ENCODE results near the gene CCN6. TPM values are rescaled to one million over a fixed set of nuclear protein-coding genes. Genes with fewer than 3 reads are reported as not detected.

Gene CCN6
- total RNA-seq, 6 experiments from 2014 or later = not detected

DNA sequence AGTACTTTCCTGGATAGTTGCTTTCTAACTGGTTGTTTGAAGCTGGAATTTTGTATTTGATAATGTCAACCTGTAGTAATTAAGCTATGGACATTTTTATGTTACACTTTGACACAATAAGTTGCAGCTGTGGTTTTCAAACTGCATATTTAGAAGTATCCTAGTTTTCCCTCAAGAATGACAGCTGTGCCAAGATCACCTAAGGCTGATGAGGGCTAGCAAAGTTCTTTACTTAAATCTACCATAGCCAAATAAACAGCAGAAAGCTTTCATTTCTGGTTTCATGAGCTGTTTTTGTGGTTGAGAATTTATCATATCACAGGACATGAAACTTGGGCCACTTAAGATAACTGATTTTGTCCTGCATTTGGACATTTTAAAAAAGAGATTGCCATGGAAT, 64.1 kb downstream of the CCN6 start:
- Mint-ChIP-seq H3K36me3 (ENCODE audit: low read depth) (peaks cover 41% of the 10 kb centered on the region), H3K4me3 (no peak overlapping the region), H3K4me1 (ENCODE audit: low read depth) (peaks cover 23% of the 10 kb centered on the region), H3K27ac (peak overlapping the region; percentile 81), H3K9me3 (no peaks in the 10 kb centered on the region), H3K27me3 (ENCODE audit: insufficient read depth) (no peaks in the 10 kb centered on the region; the same call in 1 of the 2 replicates)
- TF ChIP-seq, protein P1, sequence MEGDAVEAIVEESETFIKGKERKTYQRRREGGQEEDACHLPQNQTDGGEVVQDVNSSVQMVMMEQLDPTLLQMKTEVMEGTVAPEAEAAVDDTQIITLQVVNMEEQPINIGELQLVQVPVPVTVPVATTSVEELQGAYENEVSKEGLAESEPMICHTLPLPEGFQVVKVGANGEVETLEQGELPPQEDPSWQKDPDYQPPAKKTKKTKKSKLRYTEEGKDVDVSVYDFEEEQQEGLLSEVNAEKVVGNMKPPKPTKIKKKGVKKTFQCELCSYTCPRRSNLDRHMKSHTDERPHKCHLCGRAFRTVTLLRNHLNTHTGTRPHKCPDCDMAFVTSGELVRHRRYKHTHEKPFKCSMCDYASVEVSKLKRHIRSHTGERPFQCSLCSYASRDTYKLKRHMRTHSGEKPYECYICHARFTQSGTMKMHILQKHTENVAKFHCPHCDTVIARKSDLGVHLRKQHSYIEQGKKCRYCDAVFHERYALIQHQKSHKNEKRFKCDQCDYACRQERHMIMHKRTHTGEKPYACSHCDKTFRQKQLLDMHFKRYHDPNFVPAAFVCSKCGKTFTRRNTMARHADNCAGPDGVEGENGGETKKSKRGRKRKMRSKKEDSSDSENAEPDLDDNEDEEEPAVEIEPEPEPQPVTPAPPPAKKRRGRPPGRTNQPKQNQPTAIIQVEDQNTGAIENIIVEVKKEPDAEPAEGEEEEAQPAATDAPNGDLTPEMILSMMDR (IDR thresholded peaks at IDR 0.05) = no peak
- DNase-seq = no peak

Other genes starting within 250 kb of the CCN6 start
- 10 to 100 TPM; 41.5 to 59.9 (median 49.7) TPM for gene FYN, start 180.7 kb upstream of the CCN6 start, total RNA-seq (2021; fragmentation: NEBNext Ultra II Directional; extraction: Animal tissue kit (Norgen Biotek cat#: 25700))
- gene TUBE1, start 33.4 kb downstream of the CCN6 start, total RNA-seq (2021; fragmentation: NEBNext Ultra II Directional; extraction: Animal tissue kit (Norgen Biotek cat#: 25700)) = 10 to 100 TPM in 5 of 6 experiments, 1 to 10 TPM in 1; 9.8 to 15.5 (median 11.2) TPM
- 10 to 100 TPM; 30.2 to 36.2 (median 33.7) TPM for gene FAM229B, start 33.5 kb downstream of the CCN6 start, total RNA-seq (2021; fragmentation: NEBNext Ultra II Directional; extraction: Animal tissue kit (Norgen Biotek cat#: 25700))
- gene LAMA4, start 200.5 kb downstream of the CCN6 start, total RNA-seq (2021; fragmentation: NEBNext Ultra II Directional; extraction: Animal tissue kit (Norgen Biotek cat#: 25700)) = 100 to 1,000 TPM in 2 of 6 experiments, 10 to 100 TPM in 4; 80.6 to 130 (median 89.8) TPM

Measured in HFFc6 (cell line).